Activated CD8-positive, alpha-beta T cell treated with anti-CD3 and anti-CD28 coated beads for 36 hours (primary cell): ENCODE results near the gene TTC28. TPM values are rescaled to one million over a fixed set of nuclear protein-coding genes. Genes with fewer than 3 reads are reported as not detected.

Experiments used
- ATAC-seq: fragments of 200-7000 bp; cut with Tn5 transposase; one replicate; pipeline ENCODE4 v1.10.0; 2021; ENCODE audit warnings: mild to moderate bottlenecking, moderate library complexity
- CTCF ChIA-PET: fragments of 350-600 bp; sonication (Branson Sonifier 250); formaldehyde crosslinking; loops from one replicate; lab custom pipeline; 2021; ENCODE audit warnings: antibody characterized with exemption; lab: Charles Lee
- POLR2A ChIA-PET: fragments of 350-600 bp; sonication (Branson Sonifier 250); formaldehyde crosslinking; loops from one replicate; lab custom pipeline; 2021; ENCODE audit warnings: antibody characterized with exemption; lab: Charles Lee
- DNase-seq: peaks from one replicate; pipeline ENCODE4 v3.0.0-alpha.2; 2020
- H3K27ac Mint-ChIP-seq: one replicate; pipeline ENCODE4 v1.8.0; 2021; ENCODE audit warnings: mild to moderate bottlenecking, mixed read lengths
- H3K27me3 Mint-ChIP-seq: one replicate; pipeline ENCODE4 v1.8.0; 2021; ENCODE audit warnings: mixed read lengths
- H3K36me3 Mint-ChIP-seq: one replicate; pipeline ENCODE4 v1.8.0; 2021; ENCODE audit warnings: low read depth, mixed read lengths
- H3K4me1 Mint-ChIP-seq: one replicate; pipeline ENCODE4 v1.8.0; 2021; ENCODE audit warnings: low read depth, mixed read lengths
- H3K4me3 Mint-ChIP-seq: one replicate; pipeline ENCODE4 v1.8.0; 2021; ENCODE audit warnings: mild to moderate bottlenecking, moderate library complexity, mixed read lengths
- H3K9me3 Mint-ChIP-seq: one replicate; pipeline ENCODE4 v1.8.0; 2021; ENCODE audit warnings: mixed read lengths
- intact Hi-C: fragments of 100-400 bp; cut with micrococcal nuclease; formaldehyde crosslinking; loops from one replicate; pipeline ENCODE4 v1.10.0; 2022
- total RNA-seq, 2 experiments: library from RNA; stranded (reverse); gene quantifications; one replicate each; pipeline ENCODE4 v1.2.3, GENCODE V29; 2021
- TF ChIP-seq, protein P1 (sequence below): fragments of 200-600 bp; IDR thresholded peaks from one replicate; pipeline ENCODE4 v1.8.0; 2022; ENCODE audit warnings: antibody characterized with exemption, mild to moderate bottlenecking

TTC28 gene
- total RNA-seq, 2 experiments from 2014 or later = 0.58 to 1.9 TPM

GRCh38 chr22:28609921-28610320 lies 69.7 kb downstream of the TTC28 start:
- H3K36me3 Mint-ChIP-seq = no peaks in the 10 kb centered on the region

GRCh38 chr22:28608546-28608945 lies 71.1 kb downstream of the TTC28 start:
- TF ChIP-seq, protein P1, sequence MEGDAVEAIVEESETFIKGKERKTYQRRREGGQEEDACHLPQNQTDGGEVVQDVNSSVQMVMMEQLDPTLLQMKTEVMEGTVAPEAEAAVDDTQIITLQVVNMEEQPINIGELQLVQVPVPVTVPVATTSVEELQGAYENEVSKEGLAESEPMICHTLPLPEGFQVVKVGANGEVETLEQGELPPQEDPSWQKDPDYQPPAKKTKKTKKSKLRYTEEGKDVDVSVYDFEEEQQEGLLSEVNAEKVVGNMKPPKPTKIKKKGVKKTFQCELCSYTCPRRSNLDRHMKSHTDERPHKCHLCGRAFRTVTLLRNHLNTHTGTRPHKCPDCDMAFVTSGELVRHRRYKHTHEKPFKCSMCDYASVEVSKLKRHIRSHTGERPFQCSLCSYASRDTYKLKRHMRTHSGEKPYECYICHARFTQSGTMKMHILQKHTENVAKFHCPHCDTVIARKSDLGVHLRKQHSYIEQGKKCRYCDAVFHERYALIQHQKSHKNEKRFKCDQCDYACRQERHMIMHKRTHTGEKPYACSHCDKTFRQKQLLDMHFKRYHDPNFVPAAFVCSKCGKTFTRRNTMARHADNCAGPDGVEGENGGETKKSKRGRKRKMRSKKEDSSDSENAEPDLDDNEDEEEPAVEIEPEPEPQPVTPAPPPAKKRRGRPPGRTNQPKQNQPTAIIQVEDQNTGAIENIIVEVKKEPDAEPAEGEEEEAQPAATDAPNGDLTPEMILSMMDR = no peak
- CTCF ChIA-PET = interaction anchor here (0.9 to 1.3 kb wide), 5 partner anchors 8 to 637 kb away, joined by 3 to 4 read pairs (median 3); no protein-coding TSS in a partner anchor
- Mint-ChIP-seq H3K9me3 (no peaks in the 10 kb centered on the region), H3K4me3 (no peak overlapping the region), H3K36me3 (no peaks in the 10 kb centered on the region), H3K27ac (no peak overlapping the region), H3K4me1 (no peaks in the 10 kb centered on the region), H3K27me3 (peaks cover 48% of the 10 kb centered on the region)
- no peak for ATAC-seq
- intact Hi-C loops = no loop called here
- no peak for DNase-seq
- POLR2A ChIA-PET = interaction anchor here (1.0 kb wide), 1 partner anchor 15 kb away, joined by 3 read pairs; no protein-coding TSS in a partner anchor

More at GRCh38 chr22:28609921-28610320, 69.7 kb downstream of the TTC28 start:
- DNase-seq (no peak), ATAC-seq (no peak)
- intact Hi-C loops = no loop called here
- ChIA-PET CTCF (interaction anchor here (1.1 kb wide), 2 partner anchors 9 to 589 kb away, joined by 3 to 4 read pairs; no protein-coding TSS in a partner anchor), POLR2A (no interaction called here)
- Mint-ChIP-seq H3K9me3 (no peaks in the 10 kb centered on the region), H3K4me1 (no peaks in the 10 kb centered on the region), H3K27me3 (peaks cover 61% of the 10 kb centered on the region), H3K27ac (no peak overlapping the region), H3K4me3 (no peak overlapping the region)
- TF ChIP-seq, protein P1 = no peak

DNA sequence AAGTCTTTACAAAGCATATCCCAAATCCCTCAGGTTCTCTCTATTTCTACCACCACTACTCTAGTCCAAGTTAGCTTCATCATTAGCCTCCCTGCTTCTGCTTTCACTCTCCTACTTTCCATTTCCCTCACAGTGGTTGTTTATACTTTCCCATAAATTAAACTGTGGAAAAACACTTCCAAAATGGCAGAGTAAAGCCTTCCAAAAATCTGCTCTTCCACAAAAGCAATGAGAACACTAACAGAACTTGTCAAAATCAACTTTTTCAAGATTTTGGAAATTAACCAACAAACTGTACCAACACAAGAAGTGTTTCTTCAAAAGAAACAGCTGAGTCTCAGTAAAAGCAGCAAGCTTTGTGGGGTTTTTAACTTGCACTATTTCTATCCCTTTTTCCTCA lies 71.8 kb downstream of the TTC28 start:
- H3K9me3 Mint-ChIP-seq = no peaks in the 10 kb centered on the region
- ATAC-seq (no peak), DNase-seq (no peak)
- no peak overlapping the region for H3K27ac Mint-ChIP-seq
- CTCF ChIA-PET = interaction anchor here (0.9 to 1.3 kb wide), 4 partner anchors 221 to 638 kb away, joined by 3 read pairs; no protein-coding TSS in a partner anchor
- TF ChIP-seq, protein P1 = no peak
- H3K4me1 Mint-ChIP-seq = no peaks in the 10 kb centered on the region
- H3K27me3 Mint-ChIP-seq = peaks cover 44% of the 10 kb centered on the region
- intact Hi-C loops = no loop called here
- H3K4me3 Mint-ChIP-seq = no peak overlapping the region
- no peaks in the 10 kb centered on the region for H3K36me3 Mint-ChIP-seq
- POLR2A ChIA-PET = no interaction called here

- intact Hi-C loops = loop anchor here (5.0 kb wide), 1 partner anchor 227 kb away; no protein-coding TSS in a partner anchor
- Mint-ChIP-seq H3K4me3 (no peak overlapping the region), H3K36me3 (no peaks in the 10 kb centered on the region), H3K9me3 (no peaks in the 10 kb centered on the region), H3K27ac (no peak overlapping the region), H3K4me1 (no peaks in the 10 kb centered on the region), H3K27me3 (peaks cover 28% of the 10 kb centered on the region)
- ChIA-PET CTCF (interaction anchor here (2.3 kb wide), 1 partner anchor 224 kb away, joined by 14 read pairs; no protein-coding TSS in a partner anchor), POLR2A (no interaction called here)
- TF ChIP-seq, protein P1 = no peak
- DNase-seq (no peak), ATAC-seq (no peak)
Measured at GRCh38 chr22:28604966-28605761, 74.5 kb downstream of the TTC28 start.

DNA sequence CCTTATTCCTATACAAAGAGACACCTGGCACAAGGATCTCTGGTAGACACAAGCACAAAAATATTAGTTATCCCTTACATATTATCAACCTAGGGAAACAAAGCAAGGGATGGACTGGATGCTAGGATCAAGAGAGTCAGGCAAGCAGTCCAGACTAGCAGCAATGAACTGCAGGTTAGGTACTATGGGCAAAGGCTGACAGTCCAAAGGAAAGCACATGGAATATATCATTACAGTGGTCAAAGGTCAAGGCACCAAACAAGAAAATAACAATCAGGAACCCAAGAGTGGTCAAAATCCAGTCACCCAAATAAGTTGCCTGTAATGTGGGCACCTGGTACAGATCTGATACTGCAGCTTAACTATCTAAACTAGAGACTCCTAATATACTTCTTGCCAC lies 77.7 kb downstream of the TTC28 start:
- Mint-ChIP-seq H3K4me1 (no peaks in the 10 kb centered on the region), H3K4me3 (no peak overlapping the region), H3K27ac (no peak overlapping the region), H3K36me3 (no peaks in the 10 kb centered on the region), H3K27me3 (peaks cover 14% of the 10 kb centered on the region), H3K9me3 (no peaks in the 10 kb centered on the region)
- intact Hi-C loops = loop anchor here (5.0 kb wide), 1 partner anchor 230 kb away; no protein-coding TSS in a partner anchor
- DNase-seq (no peak), ATAC-seq (no peak)
- TF ChIP-seq, protein P1 = no peak
- POLR2A ChIA-PET = interaction anchor here (1.1 kb wide), 1 partner anchor 231 kb away, joined by 3 read pairs; no protein-coding TSS in a partner anchor
- CTCF ChIA-PET = interaction anchor here (2.1 to 3.8 kb wide), 5 partner anchors 10 to 644 kb away, joined by 11 to 79 read pairs (median 12); no protein-coding TSS in a partner anchor
